Kidney (tissue), 14 donors: ENCODE measurements around the gene ACBD6. TPM values are rescaled to one million over a fixed set of nuclear protein-coding genes. Genes with fewer than 3 reads are reported as not detected.
A peak's percentile ranks its signal among the peaks of the same experiment; 100 is the strongest.

Experiments
- DNase-seq, 5 donors: peaks; one replicate each; pipeline ENCODE4 v3.0.0-alpha.2; 2013 to 2020
- FAIRE-seq: peaks from 2 replicates; lab custom pipeline; 2012; peaks lifted over from hg19 to GRCh38; lab: Jason Lieb, UNC
- H3K27ac ChIP-seq, 2 donors: one replicate each; pipeline ENCODE4 v1.7.0; 2013; ENCODE audit warnings: low read depth in 2 of 2, low read length in 2 of 2, inconsistent platforms in 1 of 2
- H3K27me3 ChIP-seq: one replicate; pipeline ENCODE4 v1.7.1; 2013; ENCODE audit warnings: low read length, inconsistent platforms; ENCODE audit not compliant: control insufficient read depth, insufficient read depth
- H3K36me3 ChIP-seq, 3 donors: one replicate each; pipeline versions ENCODE4 v1.7.0 to v1.7.1; 2013; ENCODE audit warnings: low read length in 3 of 3, control low read depth in 1 of 3, inconsistent platforms in 1 of 3; ENCODE audit not compliant: insufficient read depth in 3 of 3, control insufficient read depth in 2 of 3
- H3K4me1 ChIP-seq, 3 donors: one replicate each; pipeline versions ENCODE4 v1.7.0 to v1.7.1; 2013; ENCODE audit warnings: low read length in 3 of 3, inconsistent platforms in 1 of 3, low read depth in 1 of 3; ENCODE audit not compliant: control insufficient read depth in 2 of 3, insufficient read depth in 2 of 3
- H3K4me3 ChIP-seq, 3 donors: one replicate each; pipeline versions ENCODE4 v1.7.0 to v1.8.1; 2013; ENCODE audit warnings: low read length in 3 of 3, control low read depth in 1 of 3, inconsistent platforms in 1 of 3
- H3K9ac ChIP-seq, 3 donors: one replicate each; pipeline versions ENCODE4 v1.7.0 to v1.7.1; 2013; ENCODE audit warnings: low read length in 3 of 3, control low read depth in 1 of 3, inconsistent platforms in 1 of 3
- H3K9me3 ChIP-seq, 3 donors: one replicate each; pipeline versions ENCODE4 v1.7.0 to v1.7.1; 2013; ENCODE audit warnings: low read length in 3 of 3, control low read depth in 1 of 3, inconsistent platforms in 1 of 3; ENCODE audit not compliant: control insufficient read depth in 2 of 3, insufficient read depth in 1 of 3
- intact Hi-C: fragments of 100-400 bp; cut with DNase I; formaldehyde crosslinking; loops from one replicate; pipeline ENCODE4 v1.11.1; 2022
- polyA plus RNA-seq: library from polyadenylated mRNA; stranded (reverse); fragments of 350-450 nt; fragmentation: Illumina TruSeq; extraction: RNeasy Lipid Tissue Mini Kit (QIAGEN cat#74804); gene quantifications from one replicate; pipeline ENCODE4 v1.2.3, GENCODE V29; 2014; ENCODE audit warnings: low read depth, low replicate concordance; ENCODE audit not compliant: insufficient read depth
- total RNA-seq: library from RNA; stranded (reverse); fragmentation: NEBNext Ultra II Directional; extraction: Animal tissue kit (Norgen Biotek cat#: 25700); gene quantifications from one replicate; pipeline ENCODE4 v1.2.1, GENCODE V29; 2021
- TF ChIP-seq, protein P1 (sequence below): IDR thresholded peaks from 3 replicates; pipeline ENCODE4 v1.5.1; 2012; ENCODE audit warnings: mild to moderate bottlenecking, moderate library complexity, borderline replicate concordance; ENCODE audit not compliant: insufficient read depth; ENCODE audit errors: extremely low read depth
- donor health status: control.
- donor health status: control.
- donor health status: control.
- donor health status: control.
- donor health status: control.
- donor health status: DM: yes; HTN: yes; CAD: no.
- donor health status: Normal renal cell carcinoma (clear cell type).

ACBD6 gene
- total and polyA plus RNA-seq, 2 donors from 2014 or later, result 30.9 to 36.4 TPM

DNA sequence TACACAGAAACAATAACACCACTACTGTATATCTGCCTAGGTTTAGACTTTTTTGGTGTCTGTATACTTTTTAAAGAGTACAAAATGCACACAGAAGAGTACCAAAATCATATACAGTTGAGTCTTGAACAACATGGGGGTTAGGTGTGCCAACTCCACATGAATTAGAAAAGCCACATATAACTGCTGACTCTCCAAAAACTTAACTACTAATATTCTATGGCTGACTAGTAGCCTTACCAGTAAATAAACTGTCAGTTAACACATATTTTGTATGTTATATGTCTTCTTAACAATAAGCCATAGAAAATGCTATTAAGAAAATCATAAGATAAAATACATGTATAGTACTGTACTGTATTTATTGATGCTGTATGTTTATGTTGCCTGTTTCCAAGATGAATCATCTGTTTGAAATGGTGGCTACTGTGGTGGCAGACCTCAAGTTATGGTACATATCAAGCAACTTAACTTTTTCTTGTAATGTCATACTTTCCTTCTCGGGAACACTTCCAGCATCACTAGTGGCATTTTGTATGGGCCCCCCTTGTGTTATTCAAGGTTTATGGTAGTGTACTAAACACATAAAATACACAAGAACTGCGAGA, 201.1 kb downstream of the ACBD6 start:
- no peaks in the 10 kb centered on the region for H3K27me3 ChIP-seq
- H3K27ac ChIP-seq, result no peak overlapping the region
- H3K4me3 ChIP-seq, result no peak overlapping the region
- no peaks in the 10 kb centered on the region for H3K9me3 ChIP-seq
- no peak for DNase-seq
- TF ChIP-seq, protein P1, sequence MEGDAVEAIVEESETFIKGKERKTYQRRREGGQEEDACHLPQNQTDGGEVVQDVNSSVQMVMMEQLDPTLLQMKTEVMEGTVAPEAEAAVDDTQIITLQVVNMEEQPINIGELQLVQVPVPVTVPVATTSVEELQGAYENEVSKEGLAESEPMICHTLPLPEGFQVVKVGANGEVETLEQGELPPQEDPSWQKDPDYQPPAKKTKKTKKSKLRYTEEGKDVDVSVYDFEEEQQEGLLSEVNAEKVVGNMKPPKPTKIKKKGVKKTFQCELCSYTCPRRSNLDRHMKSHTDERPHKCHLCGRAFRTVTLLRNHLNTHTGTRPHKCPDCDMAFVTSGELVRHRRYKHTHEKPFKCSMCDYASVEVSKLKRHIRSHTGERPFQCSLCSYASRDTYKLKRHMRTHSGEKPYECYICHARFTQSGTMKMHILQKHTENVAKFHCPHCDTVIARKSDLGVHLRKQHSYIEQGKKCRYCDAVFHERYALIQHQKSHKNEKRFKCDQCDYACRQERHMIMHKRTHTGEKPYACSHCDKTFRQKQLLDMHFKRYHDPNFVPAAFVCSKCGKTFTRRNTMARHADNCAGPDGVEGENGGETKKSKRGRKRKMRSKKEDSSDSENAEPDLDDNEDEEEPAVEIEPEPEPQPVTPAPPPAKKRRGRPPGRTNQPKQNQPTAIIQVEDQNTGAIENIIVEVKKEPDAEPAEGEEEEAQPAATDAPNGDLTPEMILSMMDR, result no peak
- no peaks in the 10 kb centered on the region for H3K4me1 ChIP-seq
- no peak overlapping the region for H3K9ac ChIP-seq
- no peaks in the 10 kb centered on the region for H3K36me3 ChIP-seq
- intact Hi-C loops, result no loop called here
- no peak for FAIRE-seq

DNA sequence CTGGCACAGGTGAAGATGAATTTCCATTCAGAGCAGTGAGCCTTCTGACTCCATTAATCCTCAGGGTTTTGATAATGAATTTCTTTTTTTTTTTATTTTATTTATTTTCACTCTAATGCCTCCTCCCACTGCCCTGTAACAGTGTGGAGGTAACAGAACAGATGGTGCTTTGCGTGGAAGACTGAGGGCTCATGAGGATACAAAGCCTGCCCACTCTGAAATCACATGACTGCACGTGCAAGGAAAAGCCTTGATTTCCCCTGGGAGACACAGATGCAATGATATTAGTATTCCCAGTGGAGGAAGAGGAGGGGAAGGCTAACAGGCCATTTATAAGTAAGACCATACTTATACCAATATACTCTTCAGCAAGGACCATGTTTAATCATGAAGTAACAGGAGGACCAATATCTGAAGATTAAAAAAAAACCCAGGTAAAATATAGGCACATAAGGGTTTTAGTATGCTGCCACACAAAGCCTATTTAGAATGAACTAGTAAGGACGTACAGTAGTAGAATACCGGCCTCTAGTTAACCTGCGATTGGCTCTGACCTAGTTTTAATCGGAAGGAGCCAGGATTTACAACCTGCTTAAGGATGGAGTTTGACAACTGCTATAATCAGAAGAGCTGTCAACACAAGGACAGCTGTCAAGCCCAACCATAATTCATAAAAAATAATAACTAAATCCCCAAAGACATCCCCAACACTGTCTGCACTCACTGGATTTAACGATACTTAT, 202.7 kb downstream of the ACBD6 start:
- no peak overlapping the region for H3K27ac ChIP-seq
- peaks cover 0 to 7% (median 0%) of the 10 kb centered on the region in 3 donors for H3K4me1 ChIP-seq
- no peak overlapping the region for H3K4me3 ChIP-seq
- H3K27me3 ChIP-seq, result no peaks in the 10 kb centered on the region
- intact Hi-C loops, result no loop called here
- H3K9me3 ChIP-seq, result no peaks in the 10 kb centered on the region
- FAIRE-seq (no peak), DNase-seq (no peak)
- no peaks in the 10 kb centered on the region for H3K36me3 ChIP-seq
- H3K9ac ChIP-seq, result no peak overlapping the region
- TF ChIP-seq, protein P1, result no peak

DNA sequence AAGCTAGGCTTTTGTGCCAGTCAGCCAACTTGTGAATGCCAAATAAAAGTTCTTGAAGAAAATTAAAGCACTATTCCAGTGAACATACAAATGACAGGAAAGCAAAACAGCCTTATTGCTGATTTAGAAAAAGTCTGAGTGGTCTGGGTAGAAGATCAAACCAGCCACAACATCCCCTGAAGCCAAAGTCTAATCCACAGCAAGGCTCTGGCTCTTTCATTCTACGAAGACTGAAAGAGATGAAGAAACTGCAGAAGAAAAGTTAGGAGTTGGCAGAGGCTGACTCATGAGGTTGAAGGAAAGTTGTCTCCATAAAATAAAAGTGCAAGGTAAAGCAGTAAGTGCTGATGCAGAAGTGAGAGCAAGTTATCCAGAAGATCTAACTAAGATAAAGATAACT, 206.4 kb downstream of the ACBD6 start:
- Histone ChIP-seq H3K4me1 (peaks cover 0 to 7% (median 0%) of the 10 kb centered on the region in 3 donors), H3K27ac (peak overlapping the region; percentile 44 to 56), H3K9me3 (no peaks in the 10 kb centered on the region), H3K4me3 (no peak overlapping the region), H3K36me3 (no peaks in the 10 kb centered on the region), H3K27me3 (no peaks in the 10 kb centered on the region), H3K9ac (no peak overlapping the region)
- DNase-seq, result no peak
- intact Hi-C loops, result no loop called here
- TF ChIP-seq, protein P1, result no peak
- FAIRE-seq, result no peak
